Endothelial cell (in vitro differentiated cells): ENCODE results near the gene FST. TPM values are rescaled to one million over a fixed set of nuclear protein-coding genes. Genes with fewer than 3 reads are reported as not detected.

ENCODE experiments used
- DNase-seq: peaks from one replicate; pipeline ENCODE4 v3.0.0; 2021; ENCODE audit warnings: low spot score
- H3K27ac Mint-ChIP-seq: one replicate; pipeline ENCODE4 v1.8.0; 2021; ENCODE audit warnings: mixed read lengths, inconsistent platforms; ENCODE audit not compliant: unreplicated experiment
- H3K27me3 Mint-ChIP-seq: one replicate; pipeline ENCODE4 v1.8.0; 2021; ENCODE audit warnings: mild to moderate bottlenecking, moderate library complexity, mixed read lengths, inconsistent platforms; ENCODE audit not compliant: unreplicated experiment
- H3K36me3 Mint-ChIP-seq: one replicate; pipeline ENCODE4 v1.8.0; 2021; ENCODE audit warnings: mild to moderate bottlenecking, low read depth, mixed read lengths, inconsistent platforms; ENCODE audit not compliant: unreplicated experiment
- H3K4me1 Mint-ChIP-seq: one replicate; pipeline ENCODE4 v1.8.0; 2021; ENCODE audit warnings: mild to moderate bottlenecking, mixed read lengths, inconsistent platforms; ENCODE audit not compliant: unreplicated experiment
- H3K4me3 Mint-ChIP-seq: one replicate; pipeline ENCODE4 v1.8.0; 2021; ENCODE audit warnings: mild to moderate bottlenecking, mixed read lengths, inconsistent platforms; ENCODE audit not compliant: unreplicated experiment
- H3K9me3 Mint-ChIP-seq: one replicate; pipeline ENCODE4 v1.8.0; 2021; ENCODE audit warnings: mixed read lengths, inconsistent platforms; ENCODE audit not compliant: unreplicated experiment
- CTCF ChIP-seq: fragments of 200-600 bp; sonication (generic); IDR thresholded peaks from one replicate; pipeline ENCODE4 v1.5.0; 2021; ENCODE audit warnings: antibody characterized with exemption; ENCODE audit not compliant: unreplicated experiment
- total RNA-seq: library from RNA; stranded (reverse); fragmentation: NEBNext Ultra II Directional; extraction: Animal tissue kit (Norgen Biotek cat#: 25700); gene quantifications from one replicate; pipeline ENCODE4 v1.2.1, GENCODE V29; 2021; ENCODE audit not compliant: unreplicated experiment

The FST gene
- total RNA-seq, 1 donor from 2014 or later, result 3.3 TPM

GRCh38 chr5:53490747-53491146 is 10.3 kb downstream of the FST start:
- no peaks in the 10 kb centered on the region for H3K9me3 Mint-ChIP-seq
- peaks cover 4% of the 10 kb centered on the region for H3K36me3 Mint-ChIP-seq
- H3K27me3 Mint-ChIP-seq, result no peaks in the 10 kb centered on the region
- H3K4me1 Mint-ChIP-seq, result peaks cover 3% of the 10 kb centered on the region
- no peak overlapping the region for H3K4me3 Mint-ChIP-seq
- TF ChIP-seq CTCF, result no peak
- H3K27ac Mint-ChIP-seq, result no peak overlapping the region
- DNase-seq, result no peak

GRCh38 chr5:53501054-53501453 is 20.6 kb downstream of the FST start:
- no peak overlapping the region for H3K4me3 Mint-ChIP-seq
- TF ChIP-seq CTCF, result no peak
- H3K27ac Mint-ChIP-seq, result no peak overlapping the region
- no peaks in the 10 kb centered on the region for H3K27me3 Mint-ChIP-seq
- no peak for DNase-seq
- H3K36me3 Mint-ChIP-seq, result no peaks in the 10 kb centered on the region
- H3K4me1 Mint-ChIP-seq, result peaks cover 5% of the 10 kb centered on the region
- H3K9me3 Mint-ChIP-seq, result no peaks in the 10 kb centered on the region

- Mint-ChIP-seq H3K4me3 (no peak overlapping the region), H3K36me3 (peaks cover 7% of the 10 kb centered on the region), H3K4me1 (peaks cover 5% of the 10 kb centered on the region), H3K27me3 (no peaks in the 10 kb centered on the region), H3K27ac (no peak overlapping the region), H3K9me3 (peaks cover 9% of the 10 kb centered on the region)
- DNase-seq, result no peak
- TF ChIP-seq CTCF, result no peak
Measured at GRCh38 chr5:53503562-53504218, 23.3 kb downstream of the FST start.

GRCh38 chr5:53507013-53507412 is 26.6 kb downstream of the FST start:
- DNase-seq, result no peak
- Mint-ChIP-seq H3K4me3 (no peak overlapping the region), H3K36me3 (peaks cover 13% of the 10 kb centered on the region), H3K27me3 (peaks cover 4% of the 10 kb centered on the region), H3K27ac (no peak overlapping the region), H3K4me1 (no peaks in the 10 kb centered on the region), H3K9me3 (peaks cover 25% of the 10 kb centered on the region)
- TF ChIP-seq CTCF, result no peak

- Mint-ChIP-seq H3K27me3 (peaks cover 4% of the 10 kb centered on the region), H3K27ac (no peak overlapping the region), H3K36me3 (peaks cover 13% of the 10 kb centered on the region), H3K9me3 (peaks cover 25% of the 10 kb centered on the region), H3K4me3 (no peak overlapping the region), H3K4me1 (no peaks in the 10 kb centered on the region)
- DNase-seq, result no peak
- no peak for TF ChIP-seq CTCF
Measured at GRCh38 chr5:53508125-53508524, 27.7 kb downstream of the FST start.
